Stimulated activated memory B cell treated with anti-CD40 and anti-IgM and Interleukin-4, amounts not matched to agents 10 μg/mL and 1 μg/mL and 100 μg/mL, for 72 hours (primary cell): ENCODE results near the gene C19orf25.
A peak's percentile ranks its signal among the peaks of the same experiment; 100 is the strongest.

Experiments used
- ATAC-seq: fragments of 150-1000 bp; cut with Tn5 transposase; 2 replicates; pipeline ENCODE4 v1.10.0; 2021
- H3K27ac Mint-ChIP-seq: one replicate; pipeline ENCODE4 v1.8.0; 2022; ENCODE audit warnings: mild to moderate bottlenecking, mixed read lengths
- H3K27me3 Mint-ChIP-seq: one replicate; pipeline ENCODE4 v1.8.0; 2022; ENCODE audit warnings: mixed read lengths
- H3K36me3 Mint-ChIP-seq: one replicate; pipeline ENCODE4 v1.8.0; 2022; ENCODE audit warnings: mixed read lengths
- H3K4me1 Mint-ChIP-seq: one replicate; pipeline ENCODE4 v1.8.0; 2022; ENCODE audit warnings: mixed read lengths
- H3K4me3 Mint-ChIP-seq: one replicate; pipeline ENCODE4 v1.8.0; 2022; ENCODE audit warnings: mild to moderate bottlenecking, moderate library complexity, mixed read lengths
- H3K9me3 Mint-ChIP-seq: one replicate; pipeline ENCODE4 v1.8.0; 2022; ENCODE audit warnings: mixed read lengths

The C19orf25 gene

GRCh38 chr19:1468821-1469254 is 10.2 kb downstream of the C19orf25 start:
- H3K9me3 Mint-ChIP-seq: no peaks in the 10 kb centered on the region
- no peak overlapping the region for H3K27ac Mint-ChIP-seq
- ATAC-seq: peak; percentile 29
- peaks cover 31% of the 10 kb centered on the region for H3K4me1 Mint-ChIP-seq
- peaks cover 5% of the 10 kb centered on the region for H3K36me3 Mint-ChIP-seq
- no peak overlapping the region for H3K4me3 Mint-ChIP-seq
- peaks cover 8% of the 10 kb centered on the region for H3K27me3 Mint-ChIP-seq

- Mint-ChIP-seq H3K9me3 (no peaks in the 10 kb centered on the region), H3K27ac (no peak overlapping the region), H3K4me3 (peak overlapping the region; percentile 21), H3K4me1 (peaks cover 26% of the 10 kb centered on the region), H3K27me3 (peaks cover 8% of the 10 kb centered on the region), H3K36me3 (peaks cover 2% of the 10 kb centered on the region)
- ATAC-seq: no peak
Measured at GRCh38 chr19:1468274-1468820, 10.7 kb downstream of the C19orf25 start.

DNA sequence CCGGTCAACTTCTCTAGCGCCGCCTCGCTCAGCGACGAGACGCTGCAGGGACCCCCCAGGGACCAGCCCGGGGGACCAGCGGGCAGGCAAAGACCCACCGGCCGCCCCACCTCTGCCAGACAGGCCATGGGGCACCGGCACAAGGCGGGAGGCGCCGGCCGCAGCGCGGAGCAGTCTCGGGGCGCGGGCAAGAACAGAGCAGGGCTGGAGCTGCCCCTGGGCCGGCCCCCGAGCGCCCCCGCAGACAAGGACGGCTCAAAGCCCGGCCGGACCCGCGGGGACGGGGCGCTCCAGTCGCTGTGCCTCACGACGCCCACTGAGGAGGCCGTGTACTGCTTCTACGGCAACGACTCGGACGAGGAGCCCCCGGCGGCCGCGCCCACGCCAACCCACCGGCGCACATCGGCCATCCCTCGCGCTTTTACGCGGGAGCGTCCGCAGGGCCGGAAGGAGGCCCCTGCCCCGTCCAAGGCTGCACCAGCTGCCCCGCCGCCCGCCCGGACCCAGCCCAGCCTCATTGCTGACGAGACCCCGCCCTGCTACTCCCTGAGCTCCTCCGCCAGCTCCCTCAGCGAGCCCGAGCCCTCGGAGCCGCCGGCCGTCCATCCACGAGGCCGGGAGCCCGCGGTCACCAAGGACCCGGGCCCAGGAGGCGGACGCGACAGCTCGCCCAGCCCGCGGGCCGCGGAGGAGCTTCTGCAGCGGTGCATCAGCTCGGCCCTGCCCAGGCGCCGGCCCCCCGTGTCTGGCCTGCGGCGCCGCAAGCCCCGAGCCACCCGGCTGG is 11.3 kb downstream of the C19orf25 start:
- H3K4me1 Mint-ChIP-seq: peaks cover 22% of the 10 kb centered on the region
- no peak overlapping the region for H3K27ac Mint-ChIP-seq
- ATAC-seq: no peak
- no peaks in the 10 kb centered on the region for H3K36me3 Mint-ChIP-seq
- no peaks in the 10 kb centered on the region for H3K9me3 Mint-ChIP-seq
- peak overlapping the region; percentile 21 for H3K4me3 Mint-ChIP-seq
- peaks cover 8% of the 10 kb centered on the region for H3K27me3 Mint-ChIP-seq

DNA sequence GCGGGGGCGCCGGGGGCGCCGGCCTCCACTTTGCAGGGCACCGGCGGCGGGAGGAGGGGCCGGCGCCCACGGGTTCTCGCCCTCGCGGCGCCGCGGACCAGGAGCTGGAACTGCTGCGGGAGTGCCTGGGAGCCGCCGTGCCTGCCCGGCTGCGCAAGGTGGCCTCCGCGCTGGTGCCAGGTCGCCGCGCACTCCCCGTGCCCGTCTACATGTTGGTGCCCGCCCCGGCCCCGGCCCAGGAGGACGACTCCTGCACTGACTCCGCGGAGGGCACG is 11.9 kb downstream of the C19orf25 start:
- Mint-ChIP-seq H3K9me3 (no peaks in the 10 kb centered on the region), H3K4me3 (no peak overlapping the region), H3K27me3 (peaks cover 8% of the 10 kb centered on the region), H3K27ac (no peak overlapping the region), H3K36me3 (no peaks in the 10 kb centered on the region), H3K4me1 (peaks cover 20% of the 10 kb centered on the region)
- no peak for ATAC-seq

DNA sequence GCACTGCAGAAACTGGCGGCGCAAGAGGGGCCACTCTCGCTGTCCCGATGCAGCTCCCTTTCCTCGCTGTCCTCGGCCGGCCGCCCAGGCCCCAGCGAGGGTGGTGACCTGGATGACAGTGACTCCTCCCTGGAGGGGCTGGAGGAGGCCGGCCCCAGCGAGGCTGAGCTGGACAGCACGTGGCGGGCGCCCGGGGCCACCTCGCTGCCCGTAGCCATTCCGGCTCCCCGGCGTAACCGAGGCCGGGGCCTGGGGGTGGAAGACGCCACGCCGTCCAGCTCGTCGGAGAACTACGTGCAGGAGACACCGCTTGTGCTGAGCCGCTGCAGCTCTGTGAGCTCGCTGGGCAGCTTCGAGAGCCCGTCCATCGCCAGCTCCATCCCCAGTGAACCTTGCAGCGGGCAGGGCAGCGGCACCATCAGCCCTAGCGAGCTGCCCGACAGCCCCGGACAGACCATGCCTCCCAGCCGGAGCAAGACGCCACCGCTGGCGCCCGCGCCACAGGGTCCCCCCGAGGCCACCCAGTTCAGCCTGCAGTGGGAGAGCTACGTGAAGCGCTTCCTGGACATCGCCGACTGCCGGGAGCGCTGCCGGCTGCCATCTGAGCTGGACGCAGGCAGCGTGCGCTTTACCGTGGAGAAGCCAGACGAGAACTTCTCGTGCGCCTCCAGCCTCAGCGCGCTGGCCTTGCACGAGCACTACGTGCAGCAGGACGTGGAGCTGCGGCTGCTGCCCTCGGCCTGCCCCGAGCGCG is 12.4 kb downstream of the C19orf25 start:
- H3K9me3 Mint-ChIP-seq: no peaks in the 10 kb centered on the region
- H3K4me3 Mint-ChIP-seq: no peak overlapping the region
- no peak for ATAC-seq
- peaks cover 15% of the 10 kb centered on the region for H3K4me1 Mint-ChIP-seq
- H3K27ac Mint-ChIP-seq: no peak overlapping the region
- peaks cover 8% of the 10 kb centered on the region for H3K27me3 Mint-ChIP-seq
- H3K36me3 Mint-ChIP-seq: no peaks in the 10 kb centered on the region

DNA sequence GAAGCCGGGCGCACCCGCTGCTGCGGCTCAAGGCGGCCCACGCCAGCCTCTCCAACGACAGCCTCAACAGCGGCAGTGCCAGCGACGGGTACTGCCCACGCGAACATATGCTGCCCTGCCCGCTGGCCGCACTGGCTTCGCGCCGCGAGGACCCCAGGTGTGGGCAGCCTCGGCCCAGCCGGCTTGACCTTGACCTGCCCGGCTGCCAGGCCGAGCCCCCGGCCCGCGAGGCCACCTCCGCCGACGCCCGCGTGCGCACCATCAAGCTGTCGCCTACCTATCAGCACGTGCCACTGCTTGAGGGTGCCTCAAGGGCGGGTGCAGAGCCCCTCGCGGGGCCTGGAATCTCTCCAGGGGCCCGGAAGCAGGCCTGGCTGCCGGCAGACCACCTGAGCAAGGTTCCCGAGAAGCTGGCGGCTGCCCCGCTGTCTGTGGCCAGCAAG is 13.0 kb downstream of the C19orf25 start:
- H3K27ac Mint-ChIP-seq: no peak overlapping the region

DNA sequence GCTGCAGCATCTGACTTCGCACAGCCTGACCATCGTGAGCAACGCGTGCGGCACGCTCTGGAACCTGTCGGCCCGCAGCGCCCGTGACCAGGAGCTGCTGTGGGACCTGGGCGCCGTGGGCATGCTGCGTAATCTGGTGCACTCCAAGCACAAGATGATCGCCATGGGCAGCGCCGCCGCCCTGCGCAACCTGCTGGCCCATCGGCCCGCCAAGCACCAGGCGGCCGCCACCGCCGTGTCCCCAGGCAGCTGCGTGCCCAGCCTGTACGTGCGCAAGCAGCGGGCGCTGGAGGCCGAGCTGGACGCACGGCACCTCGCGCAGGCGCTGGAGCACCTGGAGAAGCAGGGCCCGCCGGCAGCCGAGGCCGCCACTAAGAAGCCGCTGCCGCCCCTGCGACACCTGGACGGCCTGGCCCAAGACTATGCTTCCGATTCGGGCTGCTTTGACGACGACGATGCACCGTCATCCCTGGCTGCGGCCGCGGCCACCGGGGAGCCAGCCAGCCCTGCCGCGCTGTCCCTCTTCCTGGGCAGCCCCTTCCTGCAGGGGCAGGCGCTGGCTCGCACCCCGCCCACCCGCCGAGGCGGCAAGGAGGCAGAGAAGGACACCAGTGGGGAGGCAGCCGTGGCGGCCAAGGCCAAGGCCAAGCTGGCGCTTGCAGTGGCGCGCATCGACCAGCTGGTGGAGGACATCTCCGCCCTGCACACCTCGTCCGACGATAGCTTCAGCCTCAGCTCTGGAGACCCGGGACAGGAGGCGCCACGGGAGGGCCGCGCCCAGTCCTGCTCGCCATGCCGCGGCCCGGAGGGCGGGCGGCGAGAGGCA is 13.6 kb downstream of the C19orf25 start:
- Mint-ChIP-seq H3K27ac (no peak overlapping the region), H3K4me1 (peaks cover 7% of the 10 kb centered on the region), H3K4me3 (no peak overlapping the region), H3K9me3 (no peaks in the 10 kb centered on the region), H3K27me3 (peaks cover 8% of the 10 kb centered on the region), H3K36me3 (no peaks in the 10 kb centered on the region)
- no peak for ATAC-seq

More for the DNA sequence above, 13.0 kb downstream of the C19orf25 start:
- H3K4me3 Mint-ChIP-seq: no peak overlapping the region
- peaks cover 9% of the 10 kb centered on the region for H3K4me1 Mint-ChIP-seq
- H3K9me3 Mint-ChIP-seq: no peaks in the 10 kb centered on the region
- ATAC-seq: no peak
- no peaks in the 10 kb centered on the region for H3K36me3 Mint-ChIP-seq
- peaks cover 8% of the 10 kb centered on the region for H3K27me3 Mint-ChIP-seq

DNA sequence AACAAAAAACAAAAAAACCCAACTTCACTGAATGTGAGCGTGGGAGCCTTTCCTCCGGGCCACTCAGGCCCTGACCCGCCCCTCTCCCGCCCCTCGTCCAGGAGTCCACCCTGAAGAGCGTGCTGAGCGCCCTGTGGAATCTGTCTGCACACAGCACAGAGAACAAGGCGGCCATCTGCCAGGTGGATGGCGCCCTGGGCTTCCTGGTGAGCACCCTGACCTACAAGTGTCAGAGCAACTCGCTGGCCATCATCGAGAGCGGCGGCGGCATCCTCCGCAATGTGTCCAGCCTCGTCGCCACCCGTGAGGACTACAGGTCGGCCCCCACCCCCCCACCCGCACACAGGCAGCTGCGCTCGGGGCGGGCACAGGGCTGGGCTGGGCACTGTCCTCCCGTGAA is 17.2 kb downstream of the C19orf25 start:
- Mint-ChIP-seq H3K27ac (no peak overlapping the region), H3K9me3 (no peaks in the 10 kb centered on the region), H3K4me1 (peaks cover 5% of the 10 kb centered on the region), H3K4me3 (no peak overlapping the region), H3K36me3 (peaks cover 6% of the 10 kb centered on the region), H3K27me3 (peaks cover 21% of the 10 kb centered on the region)
- ATAC-seq: no peak

- Mint-ChIP-seq H3K36me3 (peaks cover 6% of the 10 kb centered on the region), H3K4me3 (no peak overlapping the region), H3K27me3 (peaks cover 30% of the 10 kb centered on the region), H3K27ac (no peak overlapping the region), H3K4me1 (peaks cover 13% of the 10 kb centered on the region), H3K9me3 (no peaks in the 10 kb centered on the region)
- no peak for ATAC-seq
Measured at GRCh38 chr19:1460033-1460995, 18.7 kb downstream of the C19orf25 start.

DNA sequence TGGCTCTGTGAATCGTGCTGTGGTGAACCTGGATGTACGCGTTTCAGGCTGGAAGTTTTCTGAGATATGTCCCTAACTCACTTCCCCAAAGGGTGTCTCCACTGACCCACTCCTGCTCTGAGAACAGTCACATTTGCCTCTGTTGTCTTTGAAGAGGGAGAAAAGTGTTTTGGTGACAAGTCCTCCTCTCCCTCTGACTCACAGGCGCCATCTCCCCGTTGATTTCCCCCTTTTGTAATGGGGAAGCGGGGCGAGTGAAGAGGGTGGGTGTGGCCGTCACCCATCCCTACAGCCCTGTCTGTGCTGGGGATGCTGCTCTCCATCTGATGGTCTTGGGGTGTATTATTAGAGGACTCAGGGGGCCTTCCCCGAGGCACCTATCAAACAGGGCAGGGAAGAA is 19.5 kb downstream of the C19orf25 start:
- Mint-ChIP-seq H3K9me3 (no peaks in the 10 kb centered on the region), H3K4me1 (peaks cover 20% of the 10 kb centered on the region), H3K27ac (no peak overlapping the region), H3K27me3 (peaks cover 38% of the 10 kb centered on the region), H3K4me3 (no peak overlapping the region), H3K36me3 (peaks cover 6% of the 10 kb centered on the region)
- no peak for ATAC-seq

DNA sequence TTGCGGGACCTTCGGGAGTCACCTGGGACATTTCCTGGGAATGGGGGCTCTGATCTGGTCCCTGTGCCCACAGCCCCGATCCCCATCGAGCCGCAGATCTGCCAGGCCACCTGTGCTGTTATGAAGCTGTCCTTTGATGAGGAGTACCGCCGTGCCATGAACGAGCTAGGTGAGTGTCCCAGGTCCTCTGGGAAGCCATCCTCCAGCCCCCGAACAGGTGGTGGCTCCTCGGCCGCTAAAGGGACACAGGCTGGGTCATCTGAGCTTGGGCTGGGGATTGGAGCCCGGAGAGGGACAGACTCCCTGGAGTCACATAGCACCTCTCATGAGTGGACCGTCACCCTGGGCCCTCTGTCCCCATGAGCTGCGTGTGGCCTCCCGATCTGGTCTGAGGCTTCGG is 21.1 kb downstream of the C19orf25 start:
- H3K36me3 Mint-ChIP-seq: peaks cover 6% of the 10 kb centered on the region
- no peaks in the 10 kb centered on the region for H3K9me3 Mint-ChIP-seq
- peaks cover 54% of the 10 kb centered on the region for H3K27me3 Mint-ChIP-seq
- H3K27ac Mint-ChIP-seq: no peak overlapping the region
- H3K4me1 Mint-ChIP-seq: peaks cover 30% of the 10 kb centered on the region
- H3K4me3 Mint-ChIP-seq: no peak overlapping the region
- no peak for ATAC-seq

DNA sequence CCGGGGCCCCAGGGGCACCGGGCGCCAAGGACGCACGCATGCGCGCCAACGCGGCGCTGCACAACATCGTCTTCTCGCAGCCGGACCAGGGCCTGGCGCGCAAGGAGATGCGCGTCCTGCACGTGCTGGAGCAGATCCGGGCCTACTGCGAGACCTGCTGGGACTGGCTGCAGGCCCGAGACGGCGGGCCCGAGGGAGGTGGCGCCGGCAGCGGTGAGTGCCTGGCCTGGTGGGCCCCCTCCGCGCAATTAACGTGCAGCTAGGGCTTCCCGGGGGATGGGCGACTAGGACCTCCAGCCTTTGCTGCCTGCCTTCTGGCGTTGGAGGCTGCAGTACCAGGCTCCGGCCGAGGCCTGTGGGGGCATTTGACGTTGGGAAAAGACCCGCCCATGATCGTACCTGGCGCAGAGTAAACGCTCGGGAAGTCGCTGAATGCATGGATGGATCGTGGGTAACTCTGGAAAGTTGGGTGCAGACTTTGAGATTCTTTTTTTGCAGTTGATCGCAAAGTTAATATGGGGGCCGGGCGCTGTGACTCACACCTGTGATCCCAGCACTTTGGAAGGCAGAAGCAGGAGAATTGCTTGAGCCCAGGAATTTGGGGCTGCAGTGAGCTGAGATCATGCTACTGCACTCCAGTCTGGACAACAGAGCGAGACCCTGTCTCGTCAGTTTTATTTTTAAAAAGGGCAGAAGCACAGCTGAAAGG is 21.8 kb downstream of the C19orf25 start:
- Mint-ChIP-seq H3K4me3 (no peak overlapping the region), H3K27ac (no peak overlapping the region), H3K36me3 (peaks cover 6% of the 10 kb centered on the region), H3K4me1 (peaks cover 32% of the 10 kb centered on the region), H3K27me3 (peaks cover 61% of the 10 kb centered on the region), H3K9me3 (no peaks in the 10 kb centered on the region)
- ATAC-seq: no peak

DNA sequence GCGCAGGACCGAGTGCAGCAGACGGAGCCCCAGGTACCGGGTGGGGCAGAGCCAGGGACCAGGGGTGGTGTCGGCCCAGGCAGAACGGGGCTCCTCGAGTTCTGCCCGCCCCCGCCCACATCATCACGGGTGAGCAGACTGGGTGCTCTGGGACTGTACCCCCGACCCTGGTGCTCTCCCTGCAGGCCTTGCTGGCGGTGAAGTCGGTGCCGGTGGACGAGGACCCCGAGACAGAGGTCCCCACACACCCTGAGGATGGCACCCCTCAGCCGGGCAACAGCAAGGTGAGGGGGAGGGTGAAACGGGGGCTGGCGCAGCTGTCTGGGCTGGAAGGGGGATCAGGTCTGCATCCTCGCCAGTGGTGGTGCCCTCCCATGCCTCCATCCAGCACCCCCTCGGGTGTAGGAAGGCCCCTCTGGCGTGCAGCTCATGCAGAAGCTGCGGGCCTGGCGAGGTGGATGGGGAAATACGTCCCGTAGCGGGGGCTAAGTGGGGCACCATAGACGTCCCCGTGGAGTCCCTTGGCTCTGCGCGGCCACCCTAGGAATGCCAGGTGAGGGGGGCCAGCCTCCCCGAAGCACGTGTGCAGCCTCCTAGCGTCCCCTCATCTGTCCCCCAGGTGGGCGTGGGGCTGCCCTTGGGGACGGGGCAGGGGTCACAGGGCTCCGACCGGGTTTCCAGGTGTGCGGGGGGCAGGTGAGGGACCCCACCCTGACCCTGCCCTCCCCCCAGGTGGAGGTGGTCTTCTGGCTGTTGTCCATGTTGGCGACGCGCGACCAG is 22.7 kb downstream of the C19orf25 start:
- Mint-ChIP-seq H3K4me1 (peaks cover 32% of the 10 kb centered on the region), H3K4me3 (no peak overlapping the region), H3K36me3 (peaks cover 6% of the 10 kb centered on the region), H3K27ac (no peak overlapping the region), H3K27me3 (peaks cover 70% of the 10 kb centered on the region), H3K9me3 (no peaks in the 10 kb centered on the region)
- no peak for ATAC-seq
